Skeletal muscle cell (primary cell): Measurements from ENCODE around the gene SH3RF3.
"Not testable (repeated sequence)": the region's sequence is repeated elsewhere in the genome, so short reads cannot be mapped to it uniquely, and the experiment has no call there.

Source experiments
- DNase-seq: peaks from one replicate; pipeline ENCODE4 v3.0.0-alpha.2; 2010; ENCODE audit warnings: low read depth
- H3K4me3 ChIP-seq: 2 replicates; pipeline ENCODE4 v1.5.1; 2011; ENCODE audit warnings: low read depth, mild to moderate bottlenecking, control low read depth, low read length, moderate library complexity

Gene SH3RF3

GRCh38 chr2:109110170-109110569, 18.8 kb upstream of the SH3RF3 start:
- H3K4me3 ChIP-seq, result no peak overlapping the region

DNA sequence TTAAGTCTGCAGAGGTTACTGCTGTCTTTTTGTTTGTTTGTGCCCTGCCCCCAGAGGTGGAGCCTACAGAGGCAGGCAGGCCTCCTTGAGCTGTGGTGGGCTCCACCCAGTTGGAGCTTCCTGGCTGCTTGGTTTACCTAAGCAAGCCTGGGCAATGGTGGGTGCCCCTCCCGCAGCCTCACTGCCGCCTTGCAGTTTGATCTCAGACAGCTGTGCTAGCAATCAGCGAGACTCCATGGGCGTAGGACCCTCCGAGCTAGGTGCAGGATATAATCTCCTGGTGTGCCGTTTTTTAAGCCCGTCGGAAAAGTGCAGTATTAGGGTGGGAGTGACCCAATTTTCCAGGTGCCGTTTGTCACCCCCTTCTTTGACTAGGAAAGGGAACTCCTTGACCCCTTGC, 11.8 kb upstream of the SH3RF3 start:
- not testable (repeated sequence) for H3K4me3 ChIP-seq, DNase-seq

More at GRCh38 chr2:109110170-109110569, 18.8 kb upstream of the SH3RF3 start:
- no peak for DNase-seq

DNA sequence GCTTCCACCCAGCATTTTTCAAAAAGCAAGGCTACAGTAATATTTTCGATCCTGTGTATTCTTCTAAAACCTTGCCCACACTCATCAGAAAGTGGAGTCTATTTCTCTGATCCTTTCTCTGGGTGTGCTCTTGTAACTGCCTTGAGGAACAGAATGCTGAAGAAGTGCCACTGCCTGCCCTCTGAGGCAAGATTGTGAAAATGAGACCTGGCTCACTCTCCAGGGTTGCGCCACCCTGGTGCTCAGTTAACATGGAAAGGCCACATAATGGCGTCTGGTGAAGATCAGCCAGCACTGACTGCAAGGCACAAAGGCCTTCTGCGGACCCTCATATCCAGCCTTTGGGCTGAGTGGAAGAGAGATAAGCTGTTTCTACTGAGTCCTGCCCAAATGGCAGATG, 11.2 kb upstream of the SH3RF3 start:
- DNase-seq, result no peak
- no peak overlapping the region for H3K4me3 ChIP-seq

GRCh38 chr2:109118321-109118720, 10.7 kb upstream of the SH3RF3 start:
- no peak overlapping the region for H3K4me3 ChIP-seq
- DNase-seq, result no peak

- DNase-seq, result no peak
- H3K4me3 ChIP-seq, result no peak overlapping the region
Measured at GRCh38 chr2:109120166-109120565, 8.8 kb upstream of the SH3RF3 start.

- DNase-seq, H3K4me3 ChIP-seq: not testable (repeated sequence)
Measured at GRCh38 chr2:109120686-109121085, 8.3 kb upstream of the SH3RF3 start.

DNA sequence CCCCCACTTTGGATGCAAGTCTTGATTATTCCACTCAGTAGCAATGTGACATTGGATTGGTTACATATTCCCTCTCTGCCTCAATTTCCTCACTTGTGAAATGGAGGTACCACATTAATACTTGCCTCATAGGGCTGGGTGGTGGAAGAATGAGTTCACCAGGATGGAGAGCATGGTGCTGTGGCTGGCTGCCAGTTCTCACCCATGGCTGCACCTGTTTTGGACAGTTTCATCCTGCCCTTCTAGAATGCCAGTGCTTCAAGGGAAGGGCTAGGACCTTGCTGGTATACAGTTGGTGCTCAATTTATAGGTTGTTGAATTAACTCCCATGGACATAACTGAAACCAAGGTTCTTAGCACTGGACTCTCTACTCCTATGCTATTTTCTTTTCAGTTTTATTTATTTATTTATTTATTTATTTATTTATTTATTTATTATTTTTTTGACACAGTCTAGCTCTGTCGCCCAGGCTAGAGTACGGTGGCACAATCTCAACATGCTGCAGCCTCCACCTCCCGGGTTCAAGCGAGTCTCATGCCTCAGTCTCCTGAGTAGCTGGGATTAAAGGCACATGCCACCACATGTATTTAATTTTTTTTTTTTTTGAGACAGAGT, 5.3 kb upstream of the SH3RF3 start:
- no peak overlapping the region for H3K4me3 ChIP-seq
- no peak for DNase-seq

GRCh38 chr2:109124982-109125592, 3.9 kb upstream of the SH3RF3 start:
- no peak overlapping the region for H3K4me3 ChIP-seq
- no peak for DNase-seq

DNA sequence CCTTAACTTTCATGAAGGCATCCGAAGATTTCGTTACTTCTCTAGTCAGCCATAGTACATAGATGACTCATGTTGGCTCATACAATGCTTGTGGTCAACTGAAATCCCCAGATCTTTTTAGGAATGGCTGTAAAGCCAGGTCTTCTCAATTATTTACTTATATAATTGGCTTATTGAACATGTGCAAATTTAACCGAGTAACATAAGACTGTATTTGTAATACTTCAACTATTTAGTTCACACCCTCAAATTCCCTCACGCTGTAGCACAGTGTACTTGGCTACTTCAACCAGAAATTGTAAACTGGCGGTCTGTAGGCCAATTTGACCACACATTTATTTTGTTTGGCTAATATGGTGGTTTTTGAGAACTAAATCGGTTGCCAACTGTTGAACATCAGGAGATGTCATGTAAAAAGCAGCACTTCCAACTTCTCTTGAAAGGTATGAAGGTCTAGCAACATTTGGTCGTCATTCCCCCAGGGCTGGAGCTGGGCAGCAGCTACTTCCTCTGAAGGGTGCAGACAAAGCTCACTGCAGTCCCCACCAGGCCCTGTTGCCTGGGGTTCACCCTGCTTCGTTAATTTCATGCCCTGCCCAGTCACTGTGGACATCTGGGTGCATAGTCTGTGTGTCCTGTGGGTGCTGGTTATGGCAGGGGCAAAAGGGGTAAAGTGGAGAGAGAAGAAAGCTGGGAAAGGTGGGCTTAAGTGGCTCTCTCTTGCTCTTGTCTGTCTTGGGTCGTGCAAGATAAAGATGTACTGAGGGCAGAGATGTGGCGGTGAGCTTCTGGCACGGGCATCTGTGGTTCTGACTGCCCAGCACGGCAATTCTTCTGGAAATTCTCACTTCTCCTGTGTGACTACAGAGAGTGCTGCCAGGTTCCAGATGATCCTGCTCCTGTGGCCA, 3.2 kb upstream of the SH3RF3 start:
- DNase-seq, result peak; percentile 94
- H3K4me3 ChIP-seq, result no peak overlapping the region

- H3K4me3 ChIP-seq, result no peak overlapping the region
- peak; percentile 67 for DNase-seq
Measured at GRCh38 chr2:109126501-109126860, 2.5 kb upstream of the SH3RF3 start.

DNA sequence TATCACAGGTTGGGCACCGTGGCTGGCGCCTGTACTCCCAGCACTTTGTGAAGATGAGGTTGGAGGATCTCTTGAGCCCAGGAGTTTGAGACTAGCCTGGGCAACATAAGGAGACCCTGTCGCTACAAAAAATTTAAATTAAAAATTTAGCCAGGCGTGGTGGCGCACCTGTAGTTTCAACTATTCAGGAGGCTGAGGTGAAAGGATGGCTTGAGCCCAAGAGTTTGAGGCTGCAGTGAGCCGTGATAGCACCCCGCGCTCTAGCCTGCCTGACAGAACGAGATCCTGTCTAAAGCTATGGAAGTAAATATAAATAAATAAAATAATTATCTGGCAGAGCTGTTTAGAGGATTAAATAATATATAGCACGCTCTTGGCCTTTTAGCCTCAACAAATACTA, 1.4 kb upstream of the SH3RF3 start:
- no peak for DNase-seq
- peak overlapping the region; percentile 81 for H3K4me3 ChIP-seq

DNA sequence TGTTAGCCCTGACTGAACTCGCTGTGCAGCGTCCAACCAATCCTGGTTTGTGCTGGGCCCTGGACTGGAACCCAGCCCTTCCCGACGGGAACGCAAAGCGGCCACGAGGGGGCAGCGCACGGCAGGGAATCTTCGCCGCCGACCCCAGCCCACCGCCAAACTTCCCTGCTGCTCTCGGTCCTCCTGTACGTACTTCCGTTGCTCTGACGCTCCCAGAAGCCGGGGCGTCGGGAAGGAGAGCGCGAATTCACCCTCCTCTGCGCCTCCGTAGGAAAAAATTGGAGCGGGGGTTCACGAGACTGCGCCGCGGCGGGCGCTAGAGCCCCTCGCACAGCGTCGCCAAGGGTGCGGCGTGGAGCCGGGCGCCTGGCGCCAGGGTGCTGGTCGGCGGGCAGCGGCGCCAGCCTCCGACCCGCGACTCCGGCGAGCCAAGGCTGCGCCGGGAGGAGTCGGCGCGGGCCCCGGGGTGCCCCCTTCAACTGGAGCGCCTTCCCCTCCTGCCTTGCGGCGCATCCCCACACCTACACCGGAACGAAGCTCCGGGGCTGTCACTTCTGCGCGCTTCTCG, 873 bp upstream of the SH3RF3 start:
- H3K4me3 ChIP-seq, result peak overlapping the region; percentile 81
- peak; percentile 55 for DNase-seq

DNA sequence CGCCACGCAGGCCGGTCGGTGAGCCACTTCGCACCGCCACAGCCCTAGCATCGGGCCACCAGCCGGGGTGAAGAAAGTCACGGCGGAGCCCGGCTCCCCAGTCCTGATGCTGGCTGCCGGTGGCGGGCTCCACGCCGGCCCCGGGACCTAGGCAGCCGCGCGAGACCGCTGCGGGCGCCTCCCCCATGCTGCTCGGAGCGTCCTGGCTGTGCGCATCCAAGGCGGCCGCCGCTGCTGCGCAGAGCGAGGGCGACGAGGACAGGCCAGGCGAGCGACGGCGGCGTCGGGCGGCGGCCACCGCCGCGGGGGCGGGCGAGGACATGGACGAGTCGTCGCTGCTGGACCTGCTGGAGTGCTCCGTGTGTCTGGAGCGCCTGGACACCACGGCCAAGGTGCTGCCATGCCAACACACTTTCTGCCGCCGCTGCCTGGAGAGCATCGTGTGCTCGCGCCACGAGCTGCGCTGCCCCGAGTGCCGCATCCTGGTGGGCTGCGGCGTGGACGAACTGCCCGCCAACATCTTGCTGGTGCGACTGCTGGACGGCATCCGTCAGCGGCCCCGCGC, 433 bp downstream of the SH3RF3 start:
- H3K4me3 ChIP-seq, result peak overlapping the region; percentile 81
- no peak for DNase-seq

DNA sequence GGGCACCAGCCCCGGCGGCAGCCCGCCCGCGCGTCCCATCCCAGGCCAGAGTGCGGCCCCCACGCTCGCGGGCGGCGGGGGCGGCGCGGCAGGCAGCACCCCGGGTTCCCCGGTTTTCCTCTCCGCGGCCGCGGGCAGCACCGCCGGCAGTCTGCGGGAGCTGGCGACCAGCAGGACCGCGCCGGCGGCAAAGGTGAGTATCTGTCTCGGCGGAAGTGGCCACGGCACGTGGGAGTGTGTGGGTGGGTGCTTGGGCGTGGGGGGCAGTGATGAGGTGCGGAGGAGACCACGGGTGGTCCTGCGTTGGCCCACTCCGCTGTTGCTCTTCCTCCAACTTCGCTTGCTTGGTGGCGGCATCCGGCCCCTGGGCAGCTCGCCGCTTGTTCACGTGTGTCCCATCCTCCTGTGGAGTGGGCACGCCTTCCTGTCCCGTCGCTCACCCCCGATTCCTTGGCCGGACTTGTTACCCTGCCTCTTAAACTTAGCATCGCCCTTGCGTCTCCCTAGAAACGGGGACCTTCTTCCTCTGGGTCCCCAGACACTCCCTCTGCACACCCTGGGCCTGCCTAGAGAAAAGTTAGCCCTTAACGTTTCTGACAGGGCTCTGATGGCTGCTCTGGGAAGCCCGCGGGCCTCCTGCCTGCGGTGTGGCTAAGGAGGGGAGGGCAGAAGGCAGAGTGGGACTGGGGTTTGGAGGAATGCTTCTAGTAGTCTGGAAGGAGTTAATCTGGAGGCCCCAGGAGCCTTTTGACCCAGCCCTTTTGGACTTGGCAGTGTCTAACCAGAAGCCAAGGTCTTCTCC, 1.1 kb downstream of the SH3RF3 start:
- peak overlapping the region; percentile 81 for H3K4me3 ChIP-seq
- DNase-seq, result no peak

GRCh38 chr2:109130723-109130995, 1.7 kb downstream of the SH3RF3 start:
- H3K4me3 ChIP-seq, result peak overlapping the region; percentile 81

GRCh38 chr2:109131777-109132176, 2.8 kb downstream of the SH3RF3 start:
- no peak overlapping the region for H3K4me3 ChIP-seq
- DNase-seq, result no peak

More at GRCh38 chr2:109130723-109130995, 1.7 kb downstream of the SH3RF3 start:
- no peak for DNase-seq

- no peak for DNase-seq
- H3K4me3 ChIP-seq, result no peak overlapping the region
Measured at GRCh38 chr2:109132626-109133025, 3.6 kb downstream of the SH3RF3 start.

GRCh38 chr2:109133746-109134145, 4.7 kb downstream of the SH3RF3 start:
- no peak overlapping the region for H3K4me3 ChIP-seq
- DNase-seq, result no peak

GRCh38 chr2:109134741-109135358, 5.8 kb downstream of the SH3RF3 start:
- no peak for DNase-seq
- no peak overlapping the region for H3K4me3 ChIP-seq
